GM12878 (cell line): ENCODE data around the gene PIK3R4. TPM values are rescaled to one million over a fixed set of nuclear protein-coding genes. Genes with fewer than 3 reads are reported as not detected.
A peak's percentile ranks its signal among the peaks of the same experiment; 100 is the strongest.

ENCODE experiments used
- BRCA1 ChIP-seq: IDR thresholded peaks from 2 replicates; pipeline ENCODE4 v1.6.1; 2011; ENCODE audit warnings: low read depth, low read length, improper control_type of control experiment
- CHD1 ChIP-seq: IDR thresholded peaks from 2 replicates; pipeline ENCODE4 v1.6.1; 2012; ENCODE audit warnings: low read depth, low read length, improper control_type of control experiment
- CHD4 ChIP-seq: fragments of 200-600 bp; sonication (generic); IDR thresholded peaks from 2 replicates; pipeline ENCODE4 v1.6.1; 2016; ENCODE audit warnings: mild to moderate bottlenecking
- CREM ChIP-seq: IDR thresholded peaks from 2 replicates; pipeline ENCODE4 v1.6.1; 2014; ENCODE audit warnings: antibody characterized with exemption, low read depth
- EED ChIP-seq: sonication (generic); IDR thresholded peaks from 2 replicates; pipeline ENCODE4 v1.6.1; 2016; ENCODE audit warnings: antibody characterized with exemption, low read depth
- ETV6 ChIP-seq, 2 experiments: fragments of 450-650 bp in 1 of 2; IDR thresholded peaks in 1 of 2; conservative IDR thresholded peaks in 1 of 2; 2 replicates each; pipeline ENCODE4 v1.6.1; 2014; ENCODE audit warnings: antibody characterized with exemption in 1 of 2, borderline replicate concordance in 1 of 2, low read depth in 1 of 2, mild to moderate bottlenecking in 1 of 2, moderate library complexity in 1 of 2
- MAX ChIP-seq: IDR thresholded peaks from 2 replicates; pipeline ENCODE4 v1.6.1; 2012; ENCODE audit warnings: low read depth, low read length, improper control_type of control experiment
- MEF2A ChIP-seq: IDR thresholded peaks from 2 replicates; pipeline ENCODE4 v1.6.1; 2011; ENCODE audit warnings: low read depth, mild to moderate bottlenecking, low read length, moderate library complexity; ENCODE audit not compliant: insufficient read depth
- SMC3 ChIP-seq: IDR thresholded peaks from 2 replicates; pipeline ENCODE4 v1.6.1; 2011; ENCODE audit warnings: low read length, improper control_type of control experiment, borderline replicate concordance
- SREBF2 ChIP-seq: IDR thresholded peaks from 2 replicates; pipeline ENCODE4 v1.6.1; 2012; ENCODE audit warnings: mild to moderate bottlenecking, low read length
- polyA plus RNA-seq, 11 experiments: library from polyadenylated mRNA; depleted of rRNA in 4 of 11; unstranded in 6 of 11; stranded (reverse) in 5 of 11; fragments of >200 nt; fragmentation: Nextera tagmentation in 4 of 11; fragmentation: Illumina TruSeq in 1 of 11; extraction: Ambion mirVana in 4 of 11; extraction: Trizol in 1 of 11; gene quantifications; 1 replicate in 1 of 11; 2 replicates in 10 of 11; pipeline versions ENCODE4 v1.2.1 to v1.2.3, GENCODE V29; 2011 to 2016; ENCODE audit warnings: inconsistent platforms in 2 of 11, missing spikeins in 2 of 11, low read depth in 1 of 11
- total RNA-seq, 4 experiments: library from RNA; depleted of rRNA in 3 of 4; stranded (reverse); fragments of >200 nt in 3 of 4; fragmentation: Illumina TruSeq in 1 of 4; extraction: Trizol in 1 of 4; gene quantifications; 2 replicates each; pipeline versions ENCODE4 v1.2.1 to v1.2.3, GENCODE V29; 2013 to 2021
- TF ChIP-seq, protein P1 (sequence below): IDR thresholded peaks from 2 replicates; pipeline ENCODE4 v1.6.1; 2011; ENCODE audit warnings: mild to moderate bottlenecking, low read depth, low read length, moderate library complexity; ENCODE audit not compliant: insufficient replicate concordance
- TF ChIP-seq, protein P2 (sequence below): fragments of 450-650 bp; formaldehyde crosslinking; IDR thresholded peaks from 2 replicates; pipeline ENCODE4 v1.4.0; 2022; ENCODE audit warnings: mild to moderate bottlenecking, moderate library complexity
- TF ChIP-seq, protein P3 (sequence below): fragments of 450-650 bp; IDR thresholded peaks from 2 replicates; pipeline ENCODE4 v1.6.1; 2017; ENCODE audit warnings: mild to moderate bottlenecking, low read depth, inconsistent platforms; ENCODE audit not compliant: poor library complexity, severe bottlenecking
- TF ChIP-seq, protein P4 (sequence below): fragments of 150-350 bp; IDR thresholded peaks from 2 replicates; pipeline ENCODE4 v1.6.1; 2016; ENCODE audit warnings: low read depth, low read length
- TF ChIP-seq, protein P5 (sequence below): fragments of 450-650 bp; IDR thresholded peaks from 2 replicates; pipeline ENCODE4 v1.6.1; 2017; ENCODE audit warnings: mild to moderate bottlenecking, moderate library complexity

PIK3R4 gene
- total and polyA plus RNA-seq, 10 of the 15 experiments (the other 5 are each of a cell fraction or from before 2014, with no cell fraction given): 22.6 to 50.2 (median 31.1) TPM

- TF ChIP-seq, protein P1, sequence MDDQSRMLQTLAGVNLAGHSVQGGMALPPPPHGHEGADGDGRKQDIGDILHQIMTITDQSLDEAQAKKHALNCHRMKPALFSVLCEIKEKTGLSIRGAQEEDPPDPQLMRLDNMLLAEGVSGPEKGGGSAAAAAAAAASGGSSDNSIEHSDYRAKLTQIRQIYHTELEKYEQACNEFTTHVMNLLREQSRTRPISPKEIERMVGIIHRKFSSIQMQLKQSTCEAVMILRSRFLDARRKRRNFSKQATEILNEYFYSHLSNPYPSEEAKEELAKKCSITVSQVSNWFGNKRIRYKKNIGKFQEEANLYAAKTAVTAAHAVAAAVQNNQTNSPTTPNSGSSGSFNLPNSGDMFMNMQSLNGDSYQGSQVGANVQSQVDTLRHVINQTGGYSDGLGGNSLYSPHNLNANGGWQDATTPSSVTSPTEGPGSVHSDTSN: peak; percentile 72
- TF ChIP-seq CHD4 (no peak), CREM (peak; percentile 74), EED (peak; percentile 38; the same call in 1 of the 2 replicates), MEF2A (peak; percentile 52; the same call in 1 of the 2 replicates), MAX (no peak), SMC3 (no peak), SREBF2 (no peak), ETV6 (conservative IDR thresholded peaks at IDR 0.05 in 1 of 2, IDR thresholded peaks at IDR 0.05 in 1 of 2; ENCODE audit: borderline replicate concordance in 1 of 2, low read depth in 1 of 2) (0 out of 4 replicates have a peak, but pooled peaks of 1 of the 2 experiments have one; percentile 15), CHD1 (no peak), BRCA1 (no peak)
- TF ChIP-seq, protein P2, sequence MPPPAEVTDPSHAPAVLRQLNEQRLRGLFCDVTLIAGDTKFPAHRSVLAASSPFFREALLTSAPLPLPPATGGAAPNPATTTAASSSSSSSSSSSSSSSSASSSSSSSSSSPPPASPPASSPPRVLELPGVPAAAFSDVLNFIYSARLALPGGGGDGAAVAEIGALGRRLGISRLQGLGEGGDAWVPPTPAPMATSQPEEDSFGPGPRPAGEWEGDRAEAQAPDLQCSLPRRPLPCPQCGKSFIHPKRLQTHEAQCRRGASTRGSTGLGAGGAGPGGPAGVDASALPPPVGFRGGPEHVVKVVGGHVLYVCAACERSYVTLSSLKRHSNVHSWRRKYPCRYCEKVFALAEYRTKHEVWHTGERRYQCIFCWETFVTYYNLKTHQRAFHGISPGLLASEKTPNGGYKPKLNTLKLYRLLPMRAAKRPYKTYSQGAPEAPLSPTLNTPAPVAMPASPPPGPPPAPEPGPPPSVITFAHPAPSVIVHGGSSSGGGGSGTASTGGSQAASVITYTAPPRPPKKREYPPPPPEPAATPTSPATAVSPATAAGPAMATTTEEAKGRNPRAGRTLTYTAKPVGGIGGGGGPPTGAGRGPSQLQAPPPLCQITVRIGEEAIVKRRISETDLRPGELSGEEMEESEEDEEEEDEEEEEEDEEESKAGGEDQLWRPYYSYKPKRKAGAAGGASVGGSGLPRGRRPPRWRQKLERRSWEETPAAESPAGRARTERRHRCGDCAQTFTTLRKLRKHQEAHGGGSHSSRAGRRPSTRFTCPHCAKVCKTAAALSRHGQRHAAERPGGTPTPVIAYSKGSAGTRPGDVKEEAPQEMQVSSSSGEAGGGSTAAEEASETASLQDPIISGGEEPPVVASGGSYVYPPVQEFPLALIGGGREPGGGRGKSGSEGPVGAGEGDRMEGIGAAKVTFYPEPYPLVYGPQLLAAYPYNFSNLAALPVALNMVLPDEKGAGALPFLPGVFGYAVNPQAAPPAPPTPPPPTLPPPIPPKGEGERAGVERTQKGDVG (CRISPR knock-in tag): no peak
- TF ChIP-seq, protein P3, sequence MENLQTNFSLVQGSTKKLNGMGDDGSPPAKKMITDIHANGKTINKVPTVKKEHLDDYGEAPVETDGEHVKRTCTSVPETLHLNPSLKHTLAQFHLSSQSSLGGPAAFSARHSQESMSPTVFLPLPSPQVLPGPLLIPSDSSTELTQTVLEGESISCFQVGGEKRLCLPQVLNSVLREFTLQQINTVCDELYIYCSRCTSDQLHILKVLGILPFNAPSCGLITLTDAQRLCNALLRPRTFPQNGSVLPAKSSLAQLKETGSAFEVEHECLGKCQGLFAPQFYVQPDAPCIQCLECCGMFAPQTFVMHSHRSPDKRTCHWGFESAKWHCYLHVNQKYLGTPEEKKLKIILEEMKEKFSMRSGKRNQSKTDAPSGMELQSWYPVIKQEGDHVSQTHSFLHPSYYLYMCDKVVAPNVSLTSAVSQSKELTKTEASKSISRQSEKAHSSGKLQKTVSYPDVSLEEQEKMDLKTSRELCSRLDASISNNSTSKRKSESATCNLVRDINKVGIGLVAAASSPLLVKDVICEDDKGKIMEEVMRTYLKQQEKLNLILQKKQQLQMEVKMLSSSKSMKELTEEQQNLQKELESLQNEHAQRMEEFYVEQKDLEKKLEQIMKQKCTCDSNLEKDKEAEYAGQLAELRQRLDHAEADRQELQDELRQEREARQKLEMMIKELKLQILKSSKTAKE: peak; percentile 87
- TF ChIP-seq, protein P4, sequence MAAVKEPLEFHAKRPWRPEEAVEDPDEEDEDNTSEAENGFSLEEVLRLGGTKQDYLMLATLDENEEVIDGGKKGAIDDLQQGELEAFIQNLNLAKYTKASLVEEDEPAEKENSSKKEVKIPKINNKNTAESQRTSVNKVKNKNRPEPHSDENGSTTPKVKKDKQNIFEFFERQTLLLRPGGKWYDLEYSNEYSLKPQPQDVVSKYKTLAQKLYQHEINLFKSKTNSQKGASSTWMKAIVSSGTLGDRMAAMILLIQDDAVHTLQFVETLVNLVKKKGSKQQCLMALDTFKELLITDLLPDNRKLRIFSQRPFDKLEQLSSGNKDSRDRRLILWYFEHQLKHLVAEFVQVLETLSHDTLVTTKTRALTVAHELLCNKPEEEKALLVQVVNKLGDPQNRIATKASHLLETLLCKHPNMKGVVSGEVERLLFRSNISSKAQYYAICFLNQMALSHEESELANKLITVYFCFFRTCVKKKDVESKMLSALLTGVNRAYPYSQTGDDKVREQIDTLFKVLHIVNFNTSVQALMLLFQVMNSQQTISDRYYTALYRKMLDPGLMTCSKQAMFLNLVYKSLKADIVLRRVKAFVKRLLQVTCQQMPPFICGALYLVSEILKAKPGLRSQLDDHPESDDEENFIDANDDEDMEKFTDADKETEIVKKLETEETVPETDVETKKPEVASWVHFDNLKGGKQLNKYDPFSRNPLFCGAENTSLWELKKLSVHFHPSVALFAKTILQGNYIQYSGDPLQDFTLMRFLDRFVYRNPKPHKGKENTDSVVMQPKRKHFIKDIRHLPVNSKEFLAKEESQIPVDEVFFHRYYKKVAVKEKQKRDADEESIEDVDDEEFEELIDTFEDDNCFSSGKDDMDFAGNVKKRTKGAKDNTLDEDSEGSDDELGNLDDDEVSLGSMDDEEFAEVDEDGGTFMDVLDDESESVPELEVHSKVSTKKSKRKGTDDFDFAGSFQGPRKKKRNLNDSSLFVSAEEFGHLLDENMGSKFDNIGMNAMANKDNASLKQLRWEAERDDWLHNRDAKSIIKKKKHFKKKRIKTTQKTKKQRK: no peak
- TF ChIP-seq, protein P5, sequence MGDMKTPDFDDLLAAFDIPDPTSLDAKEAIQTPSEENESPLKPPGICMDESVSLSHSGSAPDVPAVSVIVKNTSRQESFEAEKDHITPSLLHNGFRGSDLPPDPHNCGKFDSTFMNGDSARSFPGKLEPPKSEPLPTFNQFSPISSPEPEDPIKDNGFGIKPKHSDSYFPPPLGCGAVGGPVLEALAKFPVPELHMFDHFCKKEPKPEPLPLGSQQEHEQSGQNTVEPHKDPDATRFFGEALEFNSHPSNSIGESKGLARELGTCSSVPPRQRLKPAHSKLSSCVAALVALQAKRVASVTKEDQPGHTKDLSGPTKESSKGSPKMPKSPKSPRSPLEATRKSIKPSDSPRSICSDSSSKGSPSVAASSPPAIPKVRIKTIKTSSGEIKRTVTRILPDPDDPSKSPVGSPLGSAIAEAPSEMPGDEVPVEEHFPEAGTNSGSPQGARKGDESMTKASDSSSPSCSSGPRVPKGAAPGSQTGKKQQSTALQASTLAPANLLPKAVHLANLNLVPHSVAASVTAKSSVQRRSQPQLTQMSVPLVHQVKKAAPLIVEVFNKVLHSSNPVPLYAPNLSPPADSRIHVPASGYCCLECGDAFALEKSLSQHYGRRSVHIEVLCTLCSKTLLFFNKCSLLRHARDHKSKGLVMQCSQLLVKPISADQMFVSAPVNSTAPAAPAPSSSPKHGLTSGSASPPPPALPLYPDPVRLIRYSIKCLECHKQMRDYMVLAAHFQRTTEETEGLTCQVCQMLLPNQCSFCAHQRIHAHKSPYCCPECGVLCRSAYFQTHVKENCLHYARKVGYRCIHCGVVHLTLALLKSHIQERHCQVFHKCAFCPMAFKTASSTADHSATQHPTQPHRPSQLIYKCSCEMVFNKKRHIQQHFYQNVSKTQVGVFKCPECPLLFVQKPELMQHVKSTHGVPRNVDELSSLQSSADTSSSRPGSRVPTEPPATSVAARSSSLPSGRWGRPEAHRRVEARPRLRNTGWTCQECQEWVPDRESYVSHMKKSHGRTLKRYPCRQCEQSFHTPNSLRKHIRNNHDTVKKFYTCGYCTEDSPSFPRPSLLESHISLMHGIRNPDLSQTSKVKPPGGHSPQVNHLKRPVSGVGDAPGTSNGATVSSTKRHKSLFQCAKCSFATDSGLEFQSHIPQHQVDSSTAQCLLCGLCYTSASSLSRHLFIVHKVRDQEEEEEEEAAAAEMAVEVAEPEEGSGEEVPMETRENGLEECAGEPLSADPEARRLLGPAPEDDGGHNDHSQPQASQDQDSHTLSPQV: no peak
These were observed 32.4 kb upstream of the PIK3R4 start (continued) for GRCh38 chr3:130779031-130779430.
